Activated CD4-positive, alpha-beta T cell treated with anti-CD3 and anti-CD28 coated beads, Interleukin-2, amount 50 U/mL, for 48 hours (primary cell): Measurements from ENCODE around the gene CLIC1.

Experiments used
- DNase-seq, 2 experiments: peaks; one replicate each; pipeline ENCODE4 v3.0.0-alpha.2; 2020

Gene CLIC1

DNA sequence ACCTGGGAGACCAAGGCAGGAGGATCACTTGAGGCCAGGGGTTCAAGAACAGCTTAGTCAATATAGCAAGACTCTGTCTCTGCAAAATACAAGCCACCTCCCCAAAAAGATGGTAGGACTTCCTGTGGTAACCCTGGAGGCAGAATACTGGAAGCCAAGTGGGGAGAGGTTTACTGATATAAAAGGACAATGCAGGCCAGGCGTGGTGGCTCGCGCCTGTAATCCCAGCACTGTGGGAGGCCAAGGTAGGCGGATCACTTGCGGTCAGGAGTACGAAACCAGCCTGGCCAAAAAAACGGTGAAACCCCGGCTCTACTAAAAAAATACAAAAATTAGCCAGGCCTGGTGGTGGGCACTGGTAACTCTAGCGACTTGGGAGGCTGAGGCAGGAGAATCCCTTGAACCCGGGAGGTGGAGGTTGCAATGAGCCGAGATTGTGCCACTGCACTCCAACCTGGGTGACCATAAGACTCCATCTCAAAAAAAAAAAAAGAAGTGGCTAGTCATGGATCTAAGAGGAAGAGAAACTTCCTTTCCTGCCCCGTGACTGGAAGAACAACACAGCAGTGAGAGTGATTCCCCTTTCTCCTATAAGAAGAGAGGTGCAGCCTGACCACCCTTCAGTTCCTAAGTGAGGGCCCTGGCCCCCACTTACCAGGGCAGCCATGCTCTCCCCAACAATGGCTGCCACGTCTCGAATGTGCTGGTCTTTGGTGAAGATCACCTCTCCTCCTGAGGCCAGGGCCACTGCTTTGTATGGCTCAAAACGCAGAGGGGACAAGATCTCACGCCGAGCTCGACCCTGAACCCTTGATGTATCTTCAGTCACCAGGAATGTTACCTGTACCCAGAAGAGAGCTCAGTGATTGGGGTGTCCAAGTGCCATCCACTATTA, 32.3 kb upstream of the CLIC1 start:
- DNase-seq = no peak

- DNase-seq = no peak
Observed at GRCh38 chr6:31767096-31767645, 30.8 kb upstream of the CLIC1 start.

DNA sequence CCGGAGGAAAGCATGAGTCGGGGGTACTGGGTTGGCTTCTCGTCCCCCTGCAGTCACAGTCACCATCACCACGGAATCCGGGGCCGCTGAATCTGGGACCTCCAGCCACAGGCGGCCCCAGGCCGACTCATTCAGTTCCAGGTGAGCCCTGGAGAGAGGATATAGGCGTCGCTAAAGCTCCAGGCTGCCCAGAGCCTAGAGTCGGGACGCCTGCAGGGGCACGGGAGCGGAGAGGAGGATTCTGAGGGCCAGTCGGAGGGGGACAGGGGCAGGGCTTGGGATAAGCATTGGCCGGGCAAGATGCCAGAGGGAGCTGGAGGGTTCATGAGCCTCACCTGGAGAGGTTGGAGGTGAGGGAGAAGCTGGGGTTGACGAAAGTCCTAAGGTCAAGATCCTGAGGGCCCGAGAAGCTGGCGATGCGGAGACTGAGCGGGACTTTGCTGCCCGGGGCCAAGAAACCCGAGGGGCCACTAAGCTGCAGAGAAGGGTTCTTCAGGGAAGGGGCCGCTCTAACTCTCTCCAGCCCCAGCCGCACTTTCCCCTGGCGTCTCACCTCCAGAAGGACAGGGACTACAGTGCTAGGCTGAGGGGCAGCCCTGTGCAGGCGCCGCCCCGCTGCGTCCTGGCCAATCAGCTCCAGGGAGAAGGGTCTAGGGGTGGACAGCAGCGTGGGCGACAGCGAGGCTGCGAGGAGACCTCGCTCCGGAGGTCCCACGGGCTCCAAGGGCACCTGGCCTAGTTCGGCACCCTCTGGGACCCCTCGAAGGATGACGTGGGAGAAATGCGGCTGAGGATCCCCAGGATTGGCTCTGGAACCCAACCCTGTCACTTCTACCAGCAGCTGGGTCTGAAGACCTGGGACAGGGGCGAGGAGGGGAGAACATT, 29.8 kb upstream of the CLIC1 start:
- no peak for DNase-seq

- DNase-seq = no peak
Observed at GRCh38 chr6:31765559-31765909, 29.2 kb upstream of the CLIC1 start.

DNA sequence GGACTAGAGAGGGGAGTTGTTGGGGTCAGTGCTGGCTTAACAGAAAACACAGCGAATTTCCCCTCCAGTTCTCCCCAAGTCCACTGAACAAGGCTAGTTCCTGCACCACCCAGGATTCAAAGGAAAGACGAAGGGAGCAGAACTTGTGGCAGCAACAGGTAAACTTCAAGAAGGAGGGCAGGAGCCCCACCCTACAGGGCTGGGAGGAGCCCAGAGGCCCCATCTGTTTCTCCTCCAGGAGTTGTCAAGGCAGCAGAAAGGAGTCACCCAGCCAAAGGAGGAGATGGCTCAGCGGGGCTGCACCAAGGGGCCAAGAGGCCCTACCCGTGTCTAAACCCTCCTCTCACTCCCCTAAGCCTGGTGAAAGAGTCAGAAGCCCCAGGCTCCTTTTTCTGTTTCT, 27.9 kb upstream of the CLIC1 start:
- no peak for DNase-seq

DNA sequence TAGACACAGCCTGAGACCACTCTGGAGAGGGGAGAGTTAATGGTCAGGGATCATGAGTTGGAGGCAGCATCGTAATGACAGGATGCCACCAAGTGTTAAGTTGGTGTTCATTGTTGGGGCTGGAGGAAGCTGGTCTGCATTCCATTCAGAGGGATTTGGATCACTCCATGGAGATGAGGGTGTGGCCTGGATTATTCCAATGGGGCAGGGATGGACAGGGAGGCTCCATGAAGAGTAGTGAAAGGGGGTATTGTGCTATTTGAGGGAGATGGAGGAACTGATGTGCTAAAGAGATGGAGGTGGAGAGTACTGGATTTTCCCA, 27.2 kb upstream of the CLIC1 start:
- no peak for DNase-seq

DNA sequence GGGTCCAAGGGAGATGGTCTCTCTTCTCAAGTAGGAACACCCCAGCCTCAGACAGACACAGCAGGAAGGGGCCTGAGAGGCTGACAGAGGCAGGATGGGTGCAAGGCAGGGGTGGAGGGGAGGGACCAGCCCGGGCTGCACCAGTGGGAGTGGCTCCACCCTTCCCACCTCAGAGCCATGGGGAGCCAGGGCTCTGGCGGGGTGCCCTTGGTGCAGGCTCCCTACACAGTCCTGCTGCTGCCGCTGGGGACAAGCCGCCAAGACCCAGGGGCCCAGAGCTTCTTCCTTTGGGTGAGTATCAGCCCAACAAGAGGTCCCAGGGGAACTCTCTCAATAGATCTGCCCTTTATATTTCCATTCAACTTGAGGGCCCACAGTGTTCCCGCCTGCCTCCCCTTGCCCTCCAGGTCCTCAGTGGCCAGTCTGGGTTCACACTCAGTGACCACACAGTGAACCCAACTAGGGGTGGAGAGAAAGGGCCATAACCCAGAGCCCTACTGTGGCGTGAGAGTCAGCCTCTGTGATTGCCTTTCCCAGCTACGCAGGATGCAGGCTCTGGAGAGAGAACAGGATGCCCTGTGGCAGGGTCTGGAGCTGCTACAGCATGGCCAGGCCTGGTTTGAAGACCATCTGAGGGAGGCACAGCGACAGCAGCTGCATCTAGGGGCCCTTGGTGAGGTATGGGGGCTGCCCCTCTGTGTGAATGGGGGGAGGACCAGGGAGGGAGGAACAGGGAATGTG, 26.7 kb upstream of the CLIC1 start:
- DNase-seq = no peak

GRCh38 chr6:31762356-31762755, 26.0 kb upstream of the CLIC1 start, which contains the start of gene SAPCD1:
SAPCD1 (plus strand) TSS chr6:31762656; CDS start chr6:31763055, 399 bp downstream.
- DNase-seq = no peak

DNA sequence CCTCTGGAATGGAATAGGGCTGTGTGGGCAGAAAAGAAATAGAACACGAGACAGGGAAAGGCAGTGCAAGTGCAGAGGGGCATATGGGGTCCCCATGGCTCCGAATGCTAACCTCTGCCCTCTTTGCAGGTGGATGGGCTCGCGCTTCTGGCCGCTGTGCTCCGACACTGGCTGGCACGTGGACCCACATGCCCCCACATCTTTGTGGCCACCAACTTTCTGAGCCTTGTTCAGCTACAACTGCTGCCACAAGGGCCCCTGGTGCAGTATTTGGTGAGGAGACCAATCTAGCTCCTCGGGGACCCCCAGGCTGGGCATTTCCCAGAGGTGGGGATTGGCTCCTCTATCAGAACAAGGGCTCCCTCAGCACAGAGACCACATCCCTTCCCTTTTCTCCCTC, 25.0 kb upstream of the CLIC1 start:
- no peak for DNase-seq

GRCh38 chr6:31760790-31761189, 24.5 kb upstream of the CLIC1 start:
- DNase-seq = no peak

DNA sequence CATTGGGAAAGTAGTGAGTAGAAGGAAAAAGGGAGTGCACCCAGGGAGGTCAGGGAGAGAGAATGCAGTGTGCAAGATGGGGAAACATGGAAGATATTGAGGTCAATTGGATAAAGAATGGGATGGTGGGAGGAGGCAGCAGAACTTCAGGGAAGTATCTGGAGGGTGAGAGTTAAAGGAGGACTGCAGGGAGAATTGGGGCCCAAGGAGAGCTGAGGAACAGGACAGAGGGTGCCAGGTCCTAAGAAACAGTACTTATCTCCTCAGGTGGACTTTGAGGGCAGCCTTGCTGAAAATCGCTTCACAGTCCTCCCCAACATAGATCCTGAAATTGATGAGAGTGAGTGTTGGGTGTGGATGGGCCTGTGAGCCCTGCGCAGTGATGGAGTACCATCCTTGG, 22.0 kb upstream of the CLIC1 start:
- no peak for DNase-seq

- DNase-seq = no peak
Observed at GRCh38 chr6:31752739-31753319, 16.5 kb upstream of the CLIC1 start.

DNA sequence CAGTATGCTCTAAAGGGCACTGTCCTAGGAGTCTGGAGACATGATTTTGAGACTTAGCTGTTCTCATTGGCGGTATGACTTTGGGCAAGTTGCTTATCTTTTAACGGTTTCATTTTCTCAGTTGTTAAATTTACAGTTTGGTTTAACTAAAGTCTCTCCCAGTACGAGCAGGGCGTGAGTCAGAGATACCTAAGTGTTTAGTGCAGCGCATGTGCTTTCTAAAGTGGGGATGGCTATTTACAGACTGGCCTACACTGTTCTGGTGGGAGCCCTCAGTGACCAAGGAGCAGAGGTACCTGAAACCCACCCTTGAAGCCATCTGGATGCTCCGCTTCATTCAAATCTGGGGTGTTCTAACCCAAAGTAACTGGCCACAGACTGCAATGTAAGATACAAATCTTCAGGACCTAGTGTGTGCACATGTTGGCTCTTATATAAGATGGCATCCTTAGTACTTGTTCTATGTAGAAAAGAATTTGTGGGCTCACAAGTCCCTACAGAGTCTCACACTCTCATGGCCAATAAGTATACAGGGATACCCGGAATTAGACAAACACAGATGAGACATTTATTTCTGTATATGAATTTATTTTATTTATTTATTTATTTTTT, 14.2 kb upstream of the CLIC1 start:
- no peak for DNase-seq

- DNase-seq = no peak
Observed at GRCh38 chr6:31749301-31750036, 13.1 kb upstream of the CLIC1 start.

GRCh38 chr6:31744422-31744821, 8.1 kb upstream of the CLIC1 start:
- no peak for DNase-seq

DNA sequence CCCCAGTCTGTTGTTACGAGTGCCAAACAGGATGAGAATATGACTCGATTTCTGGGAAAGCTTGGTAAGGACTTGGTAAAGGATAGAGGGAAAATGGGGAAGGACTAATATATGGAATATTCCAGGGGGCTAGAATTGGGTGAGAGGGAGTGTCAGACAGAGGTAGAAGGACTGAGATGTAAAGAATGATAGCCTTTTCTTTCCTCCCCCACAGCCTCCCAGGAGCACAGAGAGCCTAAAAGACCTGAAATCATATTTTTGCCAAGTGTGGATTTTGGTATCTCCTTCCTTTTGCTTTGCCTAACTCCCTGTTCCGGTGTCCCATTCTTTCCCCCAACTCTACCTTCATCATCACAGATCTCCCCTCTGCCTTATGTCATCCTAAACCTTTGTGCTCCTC, 6.6 kb upstream of the CLIC1 start:
- no peak for DNase-seq

GRCh38 chr6:31741815-31742214, 5.5 kb upstream of the CLIC1 start:
- DNase-seq = no peak

DNA sequence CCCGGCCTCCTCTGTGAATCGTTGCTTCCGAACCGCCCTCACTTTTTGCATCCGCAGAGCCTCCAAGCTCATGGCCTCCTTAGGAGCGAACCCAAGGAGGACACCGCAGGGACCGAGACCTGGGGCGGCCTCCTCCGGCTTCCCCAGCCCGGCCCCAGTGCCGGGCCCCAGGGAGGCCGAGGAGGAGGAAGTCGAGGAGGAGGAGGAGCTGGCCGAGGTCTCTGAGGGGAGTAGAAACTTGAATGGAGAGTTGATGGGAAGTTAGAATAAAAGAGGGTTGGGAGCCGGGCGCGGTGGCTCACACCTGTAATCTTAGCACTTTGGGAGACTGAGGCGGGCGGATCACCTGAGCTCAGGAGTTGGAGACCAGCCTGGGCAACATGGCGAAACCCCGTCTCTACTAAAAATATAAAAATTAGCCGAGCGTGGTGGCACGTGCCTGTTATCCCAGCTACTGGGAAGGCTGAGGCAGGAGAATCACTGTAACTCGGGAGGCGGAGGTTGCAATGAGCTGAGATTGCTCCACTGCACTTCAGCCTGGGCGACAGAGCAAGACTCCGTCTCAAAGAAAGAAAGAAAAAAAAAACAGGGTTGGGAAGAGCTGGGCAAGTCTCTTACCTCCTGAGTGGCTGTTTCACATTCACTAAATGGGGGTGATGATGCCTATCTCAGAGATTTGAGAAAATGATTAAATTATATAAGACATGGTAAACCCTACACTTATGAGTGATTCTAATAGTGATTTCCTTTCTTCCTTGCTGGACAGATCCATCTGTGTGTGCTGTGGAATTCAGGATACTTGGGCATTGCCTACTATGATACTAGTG, 4.3 kb upstream of the CLIC1 start:
- peak in 1 of 2 experiments; percentile 56 for DNase-seq

DNA sequence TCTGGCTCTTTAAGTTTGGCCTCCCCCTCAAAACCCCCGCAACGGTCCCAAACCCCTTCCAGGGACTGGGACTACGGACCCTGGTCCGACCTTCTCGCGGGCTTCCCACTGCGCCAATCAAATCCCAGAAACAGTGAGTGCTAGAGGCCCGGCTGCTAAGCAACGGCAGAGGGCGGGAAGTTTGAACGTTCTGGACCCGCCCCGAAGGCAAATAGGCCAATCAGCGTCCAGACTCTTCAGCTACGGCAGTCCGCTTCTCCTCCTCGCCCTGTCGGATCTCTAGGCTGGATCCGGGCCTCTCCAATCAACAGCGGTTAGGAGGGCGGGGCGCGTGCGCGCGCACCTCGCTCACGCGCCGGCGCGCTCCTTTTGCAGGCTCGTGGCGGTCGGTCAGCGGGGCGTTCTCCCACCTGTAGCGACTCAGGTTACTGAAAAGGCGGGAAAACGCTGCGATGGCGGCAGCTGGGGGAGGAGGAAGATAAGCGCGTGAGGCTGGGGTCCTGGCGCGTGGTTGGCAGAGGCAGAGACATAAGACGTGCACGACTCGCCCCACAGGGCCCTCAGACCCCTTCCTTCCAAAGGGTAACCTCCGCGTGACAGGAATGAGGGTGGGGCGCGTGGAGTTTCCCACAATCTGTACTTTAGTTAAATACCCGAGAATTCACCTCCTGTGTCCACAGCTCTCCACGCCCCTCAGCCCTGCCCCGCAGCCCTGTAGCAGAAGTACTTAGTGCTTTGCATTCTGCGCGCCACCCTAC, 3.5 kb upstream of the CLIC1 start, which contains the start of gene MSH5:
TSS of gene MSH5 (plus strand) at position 367 of the 758 bp plus-strand sequence. CDS start 462 bp downstream, outside the sequence.
- peak; percentile 97 to 98 for DNase-seq
